Right lung (tissue), 10 donors: ENCODE measurements around the gene MAP3K15. TPM values are rescaled to one million over a fixed set of nuclear protein-coding genes. Genes with fewer than 3 reads are reported as not detected.

ENCODE experiments used
- DNase-seq, 2 donors: peaks; one replicate each; pipeline ENCODE4 v3.0.0-alpha.2; 2013
- long read RNA-seq, 8 donors: transcript quantifications; one replicate each; lab custom pipeline, GENCODE V29; 2026
- polyA plus RNA-seq, 5 donors: library from polyadenylated mRNA; unstranded; fragments of 120-200 nt; gene quantifications; one replicate each; pipeline versions ENCODE4 v1.2.1 to v1.2.3, GENCODE V29; 2013; ENCODE audit warnings: inconsistent platforms in 1 of 5, low replicate concordance in 1 of 5; ENCODE audit not compliant: insufficient read length in 5 of 5, insufficient read depth in 1 of 5

MAP3K15 gene, protein sequence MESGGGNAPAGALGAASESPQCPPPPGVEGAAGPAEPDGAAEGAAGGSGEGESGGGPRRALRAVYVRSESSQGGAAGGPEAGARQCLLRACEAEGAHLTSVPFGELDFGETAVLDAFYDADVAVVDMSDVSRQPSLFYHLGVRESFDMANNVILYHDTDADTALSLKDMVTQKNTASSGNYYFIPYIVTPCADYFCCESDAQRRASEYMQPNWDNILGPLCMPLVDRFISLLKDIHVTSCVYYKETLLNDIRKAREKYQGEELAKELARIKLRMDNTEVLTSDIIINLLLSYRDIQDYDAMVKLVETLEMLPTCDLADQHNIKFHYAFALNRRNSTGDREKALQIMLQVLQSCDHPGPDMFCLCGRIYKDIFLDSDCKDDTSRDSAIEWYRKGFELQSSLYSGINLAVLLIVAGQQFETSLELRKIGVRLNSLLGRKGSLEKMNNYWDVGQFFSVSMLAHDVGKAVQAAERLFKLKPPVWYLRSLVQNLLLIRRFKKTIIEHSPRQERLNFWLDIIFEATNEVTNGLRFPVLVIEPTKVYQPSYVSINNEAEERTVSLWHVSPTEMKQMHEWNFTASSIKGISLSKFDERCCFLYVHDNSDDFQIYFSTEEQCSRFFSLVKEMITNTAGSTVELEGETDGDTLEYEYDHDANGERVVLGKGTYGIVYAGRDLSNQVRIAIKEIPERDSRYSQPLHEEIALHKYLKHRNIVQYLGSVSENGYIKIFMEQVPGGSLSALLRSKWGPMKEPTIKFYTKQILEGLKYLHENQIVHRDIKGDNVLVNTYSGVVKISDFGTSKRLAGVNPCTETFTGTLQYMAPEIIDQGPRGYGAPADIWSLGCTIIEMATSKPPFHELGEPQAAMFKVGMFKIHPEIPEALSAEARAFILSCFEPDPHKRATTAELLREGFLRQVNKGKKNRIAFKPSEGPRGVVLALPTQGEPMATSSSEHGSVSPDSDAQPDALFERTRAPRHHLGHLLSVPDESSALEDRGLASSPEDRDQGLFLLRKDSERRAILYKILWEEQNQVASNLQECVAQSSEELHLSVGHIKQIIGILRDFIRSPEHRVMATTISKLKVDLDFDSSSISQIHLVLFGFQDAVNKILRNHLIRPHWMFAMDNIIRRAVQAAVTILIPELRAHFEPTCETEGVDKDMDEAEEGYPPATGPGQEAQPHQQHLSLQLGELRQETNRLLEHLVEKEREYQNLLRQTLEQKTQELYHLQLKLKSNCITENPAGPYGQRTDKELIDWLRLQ (N-terminal part only)
- 1 to 10 TPM; 1.3 to 2.2 (median 1.8) TPM for polyA plus RNA-seq
- long read RNA-seq, donor 1, result 0 reads
- long read RNA-seq, donor 2, result 0 reads
- long read RNA-seq, donor 3, result 0 reads
- long read RNA-seq, donor 4, partial matches to known transcripts, result 0 of 1 reads
- long read RNA-seq, donor 4, other reads (novel, unspliced or antisense), result 0 of 1 reads
- long read RNA-seq, donor 5, result 0 reads
- long read RNA-seq, donor 6, partial matches to known transcripts, result 144 of 166 reads
- long read RNA-seq, donor 6, other reads (novel, unspliced or antisense), result 21 of 166 reads
- long read RNA-seq, donor 7, result 0 reads
- long read RNA-seq, donor 8, partial matches to known transcripts, result 0 of 1 reads
- long read RNA-seq, donor 8, other reads (novel, unspliced or antisense), result 0 of 1 reads

DNA sequence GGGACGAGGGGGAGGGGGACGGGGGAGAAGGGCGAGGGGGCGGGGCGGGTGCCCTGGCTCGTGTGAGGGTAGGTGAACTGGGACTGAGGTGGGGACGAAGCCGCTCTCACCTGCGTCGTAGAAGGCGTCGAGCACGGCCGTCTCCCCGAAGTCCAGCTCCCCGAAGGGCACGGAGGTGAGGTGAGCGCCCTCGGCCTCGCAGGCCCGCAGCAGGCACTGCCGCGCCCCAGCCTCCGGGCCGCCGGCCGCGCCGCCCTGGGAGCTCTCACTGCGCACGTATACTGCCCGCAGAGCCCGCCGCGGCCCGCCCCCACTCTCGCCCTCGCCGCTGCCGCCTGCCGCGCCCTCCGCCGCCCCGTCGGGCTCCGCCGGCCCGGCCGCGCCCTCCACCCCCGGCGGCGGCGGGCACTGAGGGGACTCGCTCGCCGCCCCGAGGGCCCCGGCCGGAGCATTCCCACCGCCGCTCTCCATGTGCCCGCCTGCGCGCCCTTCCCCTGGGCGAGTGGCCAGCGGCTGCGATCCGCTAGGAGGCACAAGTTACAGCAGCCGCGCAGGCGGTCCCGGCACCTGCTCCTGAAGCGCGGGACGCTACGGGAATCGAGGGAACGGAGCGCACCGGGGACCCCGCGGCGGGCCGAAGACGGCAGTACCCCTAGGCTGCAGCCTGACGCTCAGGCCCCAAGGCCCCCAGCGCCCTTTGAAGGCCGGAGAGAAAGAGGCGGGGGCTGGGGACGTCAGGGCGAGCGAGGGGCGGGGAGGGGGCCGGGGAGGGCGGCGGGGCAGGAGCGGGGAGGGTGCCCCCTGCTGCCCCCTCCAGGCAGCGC lies at the start of gene MAP3K15:
MAP3K15 (minus strand) TSS at position 718 of the 824 bp plus-strand sequence; CDS start at position 471, 247 bp downstream.
- DNase-seq, result no peak

DNA sequence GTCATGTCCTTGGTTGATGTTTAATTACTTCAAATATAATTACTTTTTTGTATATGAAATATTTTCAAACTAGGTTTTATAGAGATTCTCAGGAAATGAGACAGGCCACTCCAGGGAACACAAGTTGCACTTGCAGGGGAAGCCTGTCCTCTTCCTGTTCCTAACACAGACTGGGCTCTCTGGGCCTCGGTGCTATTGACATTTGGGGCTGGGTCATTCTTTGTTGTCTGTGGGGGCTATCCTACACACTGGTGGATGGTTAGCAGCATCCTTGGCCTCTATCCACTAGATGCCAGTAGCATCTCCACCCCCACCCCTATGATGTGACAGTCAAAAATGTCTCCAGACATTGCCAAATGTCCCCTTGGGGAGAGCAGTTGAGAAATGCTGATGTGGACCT lies 49.3 kb upstream of the MAP3K15 start:
- DNase-seq, result no peak

DNA sequence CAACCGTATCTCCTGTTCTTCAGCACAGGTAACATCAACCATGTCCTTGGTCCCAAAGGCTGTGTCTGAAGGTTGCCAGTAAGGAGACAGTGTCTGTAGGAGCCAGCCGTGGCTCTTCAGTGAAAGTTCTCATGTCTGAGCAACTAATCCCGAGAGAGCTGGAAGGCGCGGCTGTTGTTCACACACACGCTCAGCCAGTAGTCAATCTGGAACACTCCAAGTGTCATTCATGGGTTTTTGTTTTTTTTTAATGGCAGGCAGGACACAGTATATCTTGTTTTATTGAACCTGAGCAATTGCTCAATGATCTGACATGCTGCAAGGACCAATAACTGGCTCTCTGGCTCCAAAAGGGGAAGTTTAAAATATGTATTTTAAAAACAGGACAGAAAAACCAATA lies 48.4 kb upstream of the MAP3K15 start:
- DNase-seq, result no peak

DNA sequence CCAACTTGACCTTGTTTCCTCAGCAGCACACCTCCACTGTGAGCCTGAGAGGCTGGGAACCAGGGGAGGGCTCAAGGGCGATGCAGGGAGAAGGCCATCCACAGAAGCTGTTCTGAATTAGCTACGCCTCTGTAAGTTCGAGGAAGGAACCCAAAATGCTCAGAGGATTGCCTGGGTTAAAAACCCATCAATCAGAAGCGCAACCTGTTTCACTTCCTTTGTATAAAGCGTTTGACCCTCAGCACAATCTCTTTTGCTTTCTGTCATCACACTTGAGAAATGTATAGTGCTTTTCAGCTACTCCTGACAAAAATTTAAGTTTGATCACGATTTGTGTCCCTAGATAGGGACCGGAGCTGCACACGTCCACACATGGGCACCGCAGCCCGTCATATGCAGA lies 48.0 kb upstream of the MAP3K15 start:
- DNase-seq, result no peak

DNA sequence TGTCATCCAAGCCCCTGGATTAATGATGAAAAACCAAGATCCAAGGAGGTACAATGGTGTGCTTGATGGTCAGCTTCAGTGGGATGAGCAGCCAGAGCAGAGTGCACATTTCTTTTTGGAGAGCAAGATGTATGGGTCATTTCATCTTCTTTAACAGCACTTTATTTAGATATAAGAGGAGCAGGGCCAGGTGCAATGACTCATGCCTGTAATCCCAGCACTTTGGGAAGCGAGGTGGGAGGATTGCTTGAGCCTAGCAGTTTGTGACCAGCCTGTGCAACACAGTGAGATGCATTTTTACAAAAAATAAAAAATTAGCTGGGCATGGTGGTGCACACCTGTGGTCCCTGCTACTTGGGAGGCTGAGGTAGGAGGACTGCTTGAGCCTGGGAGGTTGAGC lies 45.3 kb upstream of the MAP3K15 start:
- no peak for DNase-seq

- no peak for DNase-seq
These were observed 42.5 kb upstream of the MAP3K15 start for GRCh38 chrX:19557822-19558221.

- no peak for DNase-seq
These were observed 40.9 kb upstream of the MAP3K15 start for GRCh38 chrX:19556202-19556601.

GRCh38 chrX:19555683-19556082 lies 40.4 kb upstream of the MAP3K15 start:
- DNase-seq, result no peak

DNA sequence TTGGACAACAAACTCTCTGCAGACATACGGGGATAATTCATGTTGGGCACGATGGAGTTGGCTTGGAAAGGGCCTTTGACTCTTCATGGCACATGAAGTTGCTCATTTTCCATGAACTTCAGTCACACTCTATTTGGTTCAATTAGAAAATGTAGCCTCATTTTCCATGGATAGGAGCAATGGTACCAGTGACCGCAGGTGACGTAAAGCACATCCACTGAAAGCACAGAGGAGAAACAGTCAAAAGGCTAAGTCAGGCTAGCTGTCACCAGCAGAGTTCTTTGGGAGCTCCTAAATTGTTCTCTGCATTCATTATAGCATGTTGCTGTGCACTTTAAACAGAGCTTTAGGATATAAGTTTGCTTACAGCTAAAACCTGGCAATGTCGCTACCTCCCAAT lies 39.9 kb upstream of the MAP3K15 start:
- DNase-seq, result no peak

- DNase-seq, result no peak
These were observed 39.5 kb upstream of the MAP3K15 start for GRCh38 chrX:19554786-19555185.

DNA sequence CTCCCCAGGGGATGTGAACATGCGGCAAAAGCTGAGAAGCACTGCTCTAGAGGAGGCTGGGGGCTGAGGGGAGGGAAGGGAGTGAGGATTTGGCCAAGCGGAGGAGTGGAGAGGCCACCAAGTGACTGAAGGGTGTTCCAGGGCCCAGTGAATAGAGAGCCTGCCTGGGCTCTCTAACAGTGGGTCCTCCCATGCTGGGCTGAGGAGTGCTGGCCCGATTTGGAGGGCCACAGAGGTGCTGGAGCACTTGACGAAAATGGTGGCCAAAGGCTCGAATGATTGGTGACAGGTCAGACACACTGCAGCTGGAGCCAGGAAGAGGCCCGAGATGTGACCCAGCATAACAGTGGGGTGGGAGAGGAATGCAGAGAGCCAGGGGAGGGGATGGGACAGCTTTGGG lies 37.5 kb upstream of the MAP3K15 start:
- DNase-seq, result no peak

- no peak for DNase-seq
These were observed 34.5 kb upstream of the MAP3K15 start for GRCh38 chrX:19549838-19550237.

DNA sequence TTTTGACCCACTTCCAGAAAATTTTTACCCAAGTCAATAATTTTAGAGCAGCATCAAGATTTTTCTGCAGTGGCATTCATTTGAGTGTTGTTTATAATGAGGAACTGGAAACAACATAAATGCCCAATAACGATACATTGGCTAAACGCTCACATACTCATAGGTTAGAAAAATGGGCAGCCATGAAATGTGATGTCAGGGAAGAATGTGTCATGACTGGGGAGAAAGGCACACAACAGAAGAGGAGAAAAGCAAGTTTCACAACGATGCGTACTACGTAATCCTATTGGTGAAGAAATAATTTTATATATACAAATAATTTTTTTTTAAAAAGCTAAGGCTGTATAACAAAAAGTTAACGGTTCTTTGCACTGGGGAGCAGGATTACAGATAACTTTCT lies 33.6 kb upstream of the MAP3K15 start:
- DNase-seq, result no peak

- DNase-seq, result no peak
These were observed 33.0 kb upstream of the MAP3K15 start for GRCh38 chrX:19548279-19548678.

GRCh38 chrX:19545651-19546050 lies 30.3 kb upstream of the MAP3K15 start:
- no peak for DNase-seq

- peak in 1 of 2 donors; percentile 36 for DNase-seq
These were observed 29.5 kb upstream of the MAP3K15 start for GRCh38 chrX:19544693-19545305.

GRCh38 chrX:19543951-19544381 lies 28.7 kb upstream of the MAP3K15 start:
- no peak for DNase-seq

DNA sequence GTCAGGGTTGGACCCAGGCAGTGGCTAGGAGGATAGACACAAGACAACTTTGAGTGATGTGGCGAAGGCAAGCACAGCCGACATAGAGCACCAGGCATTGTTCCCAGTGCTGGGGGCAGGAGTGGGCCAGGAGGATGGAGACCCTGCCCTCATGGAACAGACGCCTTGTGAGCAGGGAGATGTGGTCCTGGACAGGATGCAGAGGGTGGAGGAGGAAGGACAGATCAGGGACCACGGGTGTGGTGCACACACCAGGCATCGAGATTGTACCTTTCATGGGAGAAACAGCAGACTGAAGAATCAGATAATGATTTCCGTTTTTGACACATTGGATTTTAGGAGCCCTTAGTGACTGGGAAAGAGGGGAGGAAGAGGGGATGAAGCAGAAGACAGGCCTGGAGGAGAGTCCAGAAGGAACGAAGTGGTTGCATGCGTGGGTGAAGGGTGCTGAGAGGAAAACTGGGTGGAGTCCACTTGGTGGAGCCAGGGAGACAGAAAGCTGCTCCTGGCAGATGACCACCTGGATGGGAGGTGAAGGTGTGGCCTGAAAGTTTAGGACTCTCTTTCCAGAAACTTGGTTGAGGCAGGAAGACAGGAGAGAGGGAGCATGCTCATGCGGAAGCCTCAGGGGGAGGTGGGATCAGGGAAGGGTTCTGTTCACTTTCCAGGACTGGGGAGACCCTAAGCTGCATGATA lies 27.9 kb upstream of the MAP3K15 start:
- no peak for DNase-seq

DNA sequence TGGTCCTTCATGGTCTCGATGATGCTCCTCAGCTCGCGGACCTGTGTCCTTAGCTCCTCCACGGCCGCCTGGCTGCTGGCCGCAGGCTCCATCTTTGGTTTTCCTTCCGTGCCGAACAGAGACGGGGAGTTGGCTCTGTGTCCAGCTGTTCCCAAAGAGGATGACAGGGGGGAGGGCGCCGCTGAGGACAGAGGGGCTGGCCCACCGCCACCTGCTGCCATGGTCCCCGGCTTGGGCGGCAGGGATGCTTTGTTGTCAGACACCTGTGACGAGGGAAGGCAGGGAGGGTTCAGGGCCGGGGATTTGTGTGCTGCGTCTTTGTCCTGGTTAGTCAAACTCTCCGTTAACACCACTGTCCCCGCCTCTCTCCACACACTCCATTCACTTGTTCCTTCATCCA lies 26.6 kb upstream of the MAP3K15 start:
- DNase-seq, result no peak
